H9 (cell line): ENCODE data around the gene ROM1. TPM values are rescaled to one million over a fixed set of nuclear protein-coding genes. Genes with fewer than 3 reads are reported as not detected.
A peak's percentile ranks its signal among the peaks of the same experiment; 100 is the strongest.
"Not testable (repeated sequence)": the region's sequence is repeated elsewhere in the genome, so short reads cannot be mapped to it uniquely, and the experiment has no call there.

Experiments
- DNase-seq: peaks from one replicate; pipeline ENCODE4 v3.0.0-alpha.2; 2017
- H2AFZ ChIP-seq: one replicate; pipeline ENCODE4 v1.6.1; 2013; ENCODE audit warnings: mild to moderate bottlenecking, low read length, control low read depth, moderate library complexity
- H2AK5ac ChIP-seq: 2 replicates; pipeline ENCODE4 v1.6.1; 2013; ENCODE audit warnings: low read length, control low read depth, mixed read lengths; ENCODE audit not compliant: insufficient read length
- H2BK120ac ChIP-seq: one replicate; pipeline ENCODE4 v1.6.1; 2013; ENCODE audit warnings: low read depth, mild to moderate bottlenecking, low read length, control low read depth, inconsistent platforms; ENCODE audit not compliant: poor library complexity, severe bottlenecking
- H2BK12ac ChIP-seq: 2 replicates; pipeline ENCODE4 v1.6.1; 2013; ENCODE audit warnings: low read length, control low read depth, mixed read lengths, low read depth; ENCODE audit not compliant: insufficient read length
- H2BK15ac ChIP-seq: 2 replicates; pipeline ENCODE4 v1.6.1; 2013; ENCODE audit warnings: low read depth, low read length, control low read depth
- H2BK20ac ChIP-seq: one replicate; pipeline ENCODE4 v1.6.1; 2013; ENCODE audit warnings: low read depth, mild to moderate bottlenecking, low read length, control low read depth, inconsistent platforms; ENCODE audit not compliant: poor library complexity, severe bottlenecking
- H2BK5ac ChIP-seq: 2 replicates; pipeline ENCODE4 v1.6.1; 2013; ENCODE audit warnings: low read length, control low read depth, mixed read lengths; ENCODE audit not compliant: insufficient read length
- H3K14ac ChIP-seq: 2 replicates; pipeline ENCODE4 v1.6.1; 2013; ENCODE audit warnings: low read length, control low read depth; ENCODE audit not compliant: insufficient read depth
- H3K18ac ChIP-seq: 2 replicates; pipeline ENCODE4 v1.6.1; 2013; ENCODE audit warnings: low read depth, mild to moderate bottlenecking, mixed read lengths, low read length, control low read depth; ENCODE audit not compliant: insufficient read length
- H3K23ac ChIP-seq: 2 replicates; pipeline ENCODE4 v1.6.1; 2013; ENCODE audit warnings: low read length, control low read depth, mixed read lengths, low read depth; ENCODE audit not compliant: insufficient read length
- H3K23me2 ChIP-seq: 2 replicates; pipeline ENCODE4 v1.6.1; 2013; ENCODE audit warnings: low read depth, mild to moderate bottlenecking, mixed read lengths, low read length, control low read depth; ENCODE audit not compliant: insufficient read length, poor library complexity, severe bottlenecking
- H3K27ac ChIP-seq: 2 replicates; pipeline ENCODE4 v1.5.1; 2013; ENCODE audit warnings: low read length, control low read depth, mixed read lengths, low read depth; ENCODE audit not compliant: insufficient read length
- H3K27me3 ChIP-seq: 2 replicates; pipeline ENCODE4 v1.6.1; 2013; ENCODE audit warnings: low read length, control low read depth, inconsistent platforms; ENCODE audit not compliant: insufficient read depth
- H3K4ac ChIP-seq: 2 replicates; pipeline ENCODE4 v1.6.1; 2013; ENCODE audit warnings: low read depth, mild to moderate bottlenecking, control low read depth, inconsistent platforms, low read length, moderate library complexity
- H3K4me1 ChIP-seq: 2 replicates; pipeline ENCODE4 v1.6.1; 2013; ENCODE audit warnings: low read length, control low read depth, inconsistent platforms; ENCODE audit not compliant: insufficient read depth
- H3K4me2 ChIP-seq: 2 replicates; pipeline ENCODE4 v1.6.1; 2013; ENCODE audit warnings: low read length, control low read depth, mixed read lengths; ENCODE audit not compliant: insufficient read length, insufficient read depth
- H3K56ac ChIP-seq: 2 replicates; pipeline ENCODE4 v1.6.1; 2013; ENCODE audit warnings: low read depth, mild to moderate bottlenecking, mixed read lengths, low read length, control low read depth; ENCODE audit not compliant: insufficient read length
- H3K79me1 ChIP-seq: 2 replicates; pipeline ENCODE4 v1.6.1; 2013; ENCODE audit warnings: low read depth, mild to moderate bottlenecking, moderate library complexity, low read length, control low read depth, inconsistent platforms; ENCODE audit not compliant: insufficient read depth, poor library complexity, severe bottlenecking
- H3K79me2 ChIP-seq: 2 replicates; pipeline ENCODE4 v1.6.1; 2013; ENCODE audit warnings: low read length, control low read depth, inconsistent platforms; ENCODE audit not compliant: insufficient read depth
- H3K9ac ChIP-seq: 2 replicates; pipeline ENCODE4 v1.6.1; 2013; ENCODE audit warnings: low read length, control low read depth, mixed read lengths; ENCODE audit not compliant: insufficient read length; ENCODE audit errors: extremely low read depth
- H3K9me3 ChIP-seq: one replicate; pipeline ENCODE4 v1.6.1; 2013; ENCODE audit warnings: low read depth, low read length, inconsistent platforms; ENCODE audit not compliant: control insufficient read depth
- H3T11ph ChIP-seq: one replicate; pipeline ENCODE4 v1.6.1; 2013; ENCODE audit warnings: mild to moderate bottlenecking, low read length, control low read depth, inconsistent platforms
- H4K20me1 ChIP-seq: one replicate; pipeline ENCODE4 v1.6.1; 2013; ENCODE audit not compliant: control insufficient read depth, insufficient read length, insufficient read depth
- H4K5ac ChIP-seq: 2 replicates; pipeline ENCODE4 v1.6.1; 2013; ENCODE audit warnings: low read depth, mild to moderate bottlenecking, mixed read lengths, low read length, control low read depth; ENCODE audit not compliant: insufficient read length
- H4K8ac ChIP-seq: replicated peaks from 2 replicates; pipeline ENCODE4 v1.6.1; 2013; ENCODE audit warnings: low read length, control low read depth, mixed read lengths, low read depth; ENCODE audit not compliant: insufficient read length
- H4K91ac ChIP-seq: 2 replicates; pipeline ENCODE4 v1.6.1; 2013; ENCODE audit warnings: low read depth, mild to moderate bottlenecking, moderate library complexity, mixed read lengths, low read length, control low read depth; ENCODE audit not compliant: insufficient read length
- H3K27ac Mint-ChIP-seq, 3 experiments: 2 replicates in 2 of 3; 3 replicates in 1 of 3; pipeline ENCODE4 v1.8.0; 2020 to 2021; ENCODE audit warnings: mixed read lengths in 3 of 3, mild to moderate bottlenecking in 1 of 3, moderate library complexity in 1 of 3
- H3K27me3 Mint-ChIP-seq: 2 replicates; pipeline ENCODE4 v1.8.0; 2021; ENCODE audit warnings: low read depth, mild to moderate bottlenecking, moderate library complexity, mixed read lengths
- H3K36me3 Mint-ChIP-seq, 3 experiments: 2 replicates in 2 of 3; 3 replicates in 1 of 3; pipeline ENCODE4 v1.8.0; 2020 to 2021; ENCODE audit warnings: low read depth in 3 of 3, mixed read lengths in 3 of 3; ENCODE audit not compliant: insufficient read depth in 1 of 3
- H3K4me1 Mint-ChIP-seq, 2 experiments: 2 replicates each; pipeline ENCODE4 v1.8.0; 2020; ENCODE audit warnings: mixed read lengths in 2 of 2
- H3K4me3 Mint-ChIP-seq, 2 experiments: 2 replicates in 1 of 2; 3 replicates in 1 of 2; pipeline ENCODE4 v1.8.0; 2020 to 2021; ENCODE audit warnings: mild to moderate bottlenecking in 2 of 2, mixed read lengths in 2 of 2, moderate library complexity in 1 of 2
- H3K9me3 Mint-ChIP-seq, 2 experiments: 2 replicates in 1 of 2; 3 replicates in 1 of 2; pipeline ENCODE4 v1.8.0; 2020; ENCODE audit warnings: mild to moderate bottlenecking in 2 of 2, mixed read lengths in 2 of 2, moderate library complexity in 1 of 2
- CTCF ChIP-seq: fragments of 200-600 bp; sonication (generic); conservative IDR thresholded peaks from 3 replicates; pipeline ENCODE4 v1.8.0; 2021; ENCODE audit warnings: antibody characterized with exemption, mild to moderate bottlenecking
- WGBS: extraction: QIAGEN DNeasy Blood & Tissue Kit; methylation state at CpG from one replicate; pipeline ENCODE4 v1.1.7; 2013; ENCODE audit warnings: missing lambda C conversion rate, low lambda C conversion rate, mixed read lengths; ENCODE audit not compliant: insufficient read length; ENCODE audit errors: extremely low coverage; 5-methylcytosine and 5-hydroxymethylcytosine counted together
- total RNA-seq: library from RNA; stranded (reverse); gene quantifications from 2 replicates; pipeline ENCODE4 v1.2.1, GENCODE V29; 2021

Gene ROM1
- total RNA-seq, 1 experiment from 2014 or later = 0.79 TPM

- peaks cover 3% of the 10 kb centered on the region for H3K79me1 ChIP-seq
- H3K27me3 ChIP-seq = no peaks in the 10 kb centered on the region
- no peaks in the 10 kb centered on the region for H3K23me2 ChIP-seq
- Mint-ChIP-seq H3K9me3 (no peaks in the 10 kb centered on the region), H3K4me3 (no peak overlapping the region; a peak in 1 of 5 replicates), H3K4me1 (no peaks in the 10 kb centered on the region), H3K27ac (peak overlapping the region in 1 of 3 experiments; percentile 1; a peak in 1 of 7 replicates), H3K27me3 (no peaks in the 10 kb centered on the region), H3K36me3 (peaks cover 3 to 54% (median 50%) of the 10 kb centered on the region in 3 experiments; a peak in 6 of 7 replicates)
- H3K4ac ChIP-seq = no peak overlapping the region
- H2BK20ac ChIP-seq = no peak overlapping the region
- no peak overlapping the region for H4K91ac ChIP-seq
- H2BK120ac ChIP-seq = no peak overlapping the region
- H2BK15ac ChIP-seq = no peak overlapping the region
- no peak overlapping the region for H3K56ac ChIP-seq
- H3K18ac ChIP-seq = no peak overlapping the region
- no peaks in the 10 kb centered on the region for H3K79me2 ChIP-seq
- no peak overlapping the region for H3K4me2 ChIP-seq
- no peaks in the 10 kb centered on the region for H3K9me3 ChIP-seq
- H2BK5ac ChIP-seq = no peak overlapping the region
- H3K9ac ChIP-seq = no peak overlapping the region
- H3K23ac ChIP-seq = no peak overlapping the region
- H3K27ac ChIP-seq = no peak overlapping the region
- H3K14ac ChIP-seq = no peak overlapping the region
- no peaks in the 10 kb centered on the region for H4K20me1 ChIP-seq
- H2AFZ ChIP-seq = no peak overlapping the region
- no peak for DNase-seq
- H2BK12ac ChIP-seq = no peak overlapping the region
- no peak overlapping the region for H4K8ac ChIP-seq
- no peak overlapping the region for H2AK5ac ChIP-seq
- H4K5ac ChIP-seq = no peak overlapping the region
- WGBS = no CpG with 5 or more reads among the region's 18 CpGs
- TF ChIP-seq CTCF = no peak
- H3K4me1 ChIP-seq = no peaks in the 10 kb centered on the region
- no peak overlapping the region for H3T11ph ChIP-seq
Measured at GRCh38 chr11:62580959-62581715, 31.9 kb upstream of the ROM1 start.

DNA sequence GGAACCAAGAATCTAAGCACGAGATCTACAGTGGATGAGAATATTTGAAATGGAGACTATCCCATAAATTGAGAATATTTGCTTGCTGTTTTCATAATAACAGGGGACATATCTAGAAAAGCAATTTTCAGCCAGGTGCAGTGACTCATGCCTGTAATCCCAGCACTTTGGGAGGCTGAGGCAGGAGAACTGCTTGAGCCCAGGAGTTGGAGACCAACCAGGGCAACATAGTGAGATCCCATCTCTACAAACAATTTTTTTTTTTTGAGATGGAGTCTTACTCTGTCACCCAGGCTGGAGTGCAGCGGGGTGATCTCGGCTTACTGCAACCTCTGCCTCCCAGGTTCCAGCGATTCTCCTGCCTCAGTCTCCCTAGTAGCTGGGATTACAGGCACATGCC lies 31.3 kb upstream of the ROM1 start:
- not testable (repeated sequence) for H3K79me1 ChIP-seq

More for the DNA sequence above, 31.3 kb upstream of the ROM1 start:
- not testable (repeated sequence) for H3K4me1 ChIP-seq, H2AK5ac ChIP-seq, H3K4me3 Mint-ChIP-seq, H4K20me1 ChIP-seq, H3K56ac ChIP-seq, H2AFZ ChIP-seq, H2BK5ac ChIP-seq, H3K23ac ChIP-seq, H4K5ac ChIP-seq, H2BK120ac ChIP-seq, H3K4ac ChIP-seq, H4K8ac ChIP-seq, H2BK15ac ChIP-seq, H3K27ac Mint-ChIP-seq, H2BK12ac ChIP-seq, H3K14ac ChIP-seq, H3K27me3 ChIP-seq, H3T11ph ChIP-seq, H3K4me1 Mint-ChIP-seq, H3K9me3 ChIP-seq, H3K9ac ChIP-seq, H3K79me2 ChIP-seq, H3K18ac ChIP-seq, H3K23me2 ChIP-seq, H3K4me2 ChIP-seq, H2BK20ac ChIP-seq, H3K27ac ChIP-seq, H3K9me3 Mint-ChIP-seq, DNase-seq, H4K91ac ChIP-seq, H3K27me3 Mint-ChIP-seq
- H3K36me3 Mint-ChIP-seq = peaks cover 3 to 51% (median 49%) of the 10 kb centered on the region in 3 experiments; a peak in 6 of 7 replicates
- no CpG with 5 or more reads among the region's 4 CpGs for WGBS
